Ovary (tissue), 3 donors: Measurements from ENCODE around the gene CYB5RL.

Experiments used
- CTCF ChIP-seq, 3 donors: fragments of 450-650 bp in 2 of 3; fragments of 200-600 bp in 1 of 3; IDR thresholded peaks; one replicate each; pipeline versions ENCODE4 v1.5.1 to v1.8.0; 2016 to 2022; ENCODE audit warnings: antibody characterized with exemption in 3 of 3, mild to moderate bottlenecking in 1 of 3
- POLR2A ChIP-seq: fragments of 450-650 bp; IDR thresholded peaks from one replicate; pipeline ENCODE4 v1.6.1; 2017; ENCODE audit warnings: antibody characterized with exemption, mild to moderate bottlenecking, moderate library complexity
- donor health status: DM: no; HTN: no; CAD: no.

GRCh38 chr1:54244655-54245054 lies 44.8 kb upstream of the CYB5RL start:
- no peak for TF ChIP-seq CTCF (IDR thresholded peaks at IDR 0.05)
- TF ChIP-seq POLR2A: no peak
